NCI-H1417 (cell line): Measurements from ENCODE around the gene CD80.
A peak's percentile ranks its signal among the peaks of the same experiment; 100 is the strongest.
"Not testable (repeated sequence)": the region's sequence is repeated elsewhere in the genome, so short reads cannot be mapped to it uniquely, and the experiment has no call there.

Experiments used
- DNase-seq, 3 experiments: peaks; one replicate each; lab custom pipeline; 2025; lab: John Stamatoyannopoulos, UW

Gene CD80

DNA sequence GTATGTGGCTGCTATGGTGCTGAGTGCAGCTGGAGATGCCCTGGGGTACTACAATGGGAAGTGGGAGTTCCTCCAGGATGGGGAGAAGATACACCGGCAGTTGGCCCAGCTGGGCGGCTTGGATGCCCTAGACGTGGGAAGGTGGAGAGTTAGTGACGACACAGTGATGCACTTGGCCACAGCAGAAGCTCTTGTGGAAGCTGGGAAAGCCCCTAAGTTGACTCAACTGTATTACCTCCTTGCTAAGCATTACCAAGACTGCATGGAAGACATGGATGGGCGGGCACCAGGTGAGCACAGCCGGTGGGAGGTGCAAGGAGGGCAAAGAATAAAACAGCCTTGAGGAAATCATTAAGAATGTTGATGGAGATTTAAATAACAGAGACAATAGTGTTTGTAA lies 22.8 kb upstream of the CD80 start:
- no peak for DNase-seq

GRCh38 chr3:119580067-119580760 lies 20.8 kb upstream of the CD80 start:
- DNase-seq = no peak

- DNase-seq = peak; percentile 17 to 46 (median 45)
Observed at GRCh38 chr3:119579366-119580066, 20.1 kb upstream of the CD80 start, which contains the start of gene ADPRH. ADPRH (plus strand) TSS chr3:119579492; CDS start chr3:119582170, 2,678 bp downstream.

GRCh38 chr3:119575507-119575906 lies 16.1 kb upstream of the CD80 start:
- no peak for DNase-seq

DNA sequence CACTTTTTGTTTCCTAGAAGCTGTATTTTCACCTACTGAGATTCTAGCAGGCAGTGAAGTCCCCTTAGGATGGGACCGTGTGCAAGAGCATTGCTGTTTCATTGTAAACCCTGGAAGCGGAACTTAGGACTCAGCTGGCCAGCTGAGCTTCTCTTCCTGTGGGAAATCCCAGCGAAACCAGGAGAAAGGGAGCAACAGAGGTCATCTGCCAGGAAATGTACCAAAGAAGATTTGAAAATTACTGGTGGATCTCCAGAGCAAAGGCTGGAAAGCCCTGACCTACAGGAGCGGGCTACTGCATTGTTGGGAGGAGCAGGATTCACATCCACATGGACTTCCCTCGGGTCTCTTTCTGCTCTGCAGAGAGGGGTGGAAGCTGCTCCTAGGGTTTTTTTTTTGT lies 12.3 kb upstream of the CD80 start:
- DNase-seq = no peak

DNA sequence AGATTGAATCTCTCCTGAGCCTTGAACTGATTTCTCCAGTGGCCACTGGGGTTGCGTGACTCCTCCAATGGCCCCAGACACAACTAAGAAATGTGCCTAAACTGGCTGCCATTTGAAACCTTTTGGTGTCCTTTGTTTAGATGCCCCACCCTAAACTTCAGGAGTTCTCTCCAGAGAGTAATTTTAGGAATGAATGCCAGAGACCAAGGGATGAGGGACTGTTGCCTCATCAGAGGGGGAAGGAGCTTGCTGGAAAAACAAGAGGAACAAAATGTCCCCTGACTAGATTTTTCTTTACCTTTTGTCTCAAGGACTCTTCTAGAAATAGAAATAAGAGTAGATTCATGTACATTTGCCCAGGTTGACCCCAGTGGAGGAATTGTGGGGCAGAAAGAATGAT lies 11.8 kb upstream of the CD80 start:
- no peak for DNase-seq

DNA sequence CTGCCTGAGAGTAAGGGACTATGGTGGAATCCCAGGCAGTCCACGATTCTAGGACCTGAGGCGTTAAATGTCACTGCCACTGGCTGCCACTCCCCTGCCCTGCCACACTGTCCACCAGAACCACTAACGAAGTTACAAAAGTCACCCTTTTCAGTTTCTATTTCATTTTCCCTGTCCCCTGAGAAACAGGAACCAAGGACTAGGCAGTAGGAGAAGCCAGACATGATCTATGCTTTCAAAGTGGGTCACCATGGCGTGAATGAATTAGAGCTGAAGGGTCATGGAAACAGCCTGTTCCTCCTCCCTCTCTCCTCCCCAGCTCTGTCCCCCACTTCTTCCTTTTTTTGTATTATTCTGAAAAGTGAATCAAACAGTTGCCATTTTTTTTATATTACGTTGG lies 10.8 kb upstream of the CD80 start:
- DNase-seq = no peak

- no peak for DNase-seq
Observed at GRCh38 chr3:119569156-119569555, 9.7 kb upstream of the CD80 start.

DNA sequence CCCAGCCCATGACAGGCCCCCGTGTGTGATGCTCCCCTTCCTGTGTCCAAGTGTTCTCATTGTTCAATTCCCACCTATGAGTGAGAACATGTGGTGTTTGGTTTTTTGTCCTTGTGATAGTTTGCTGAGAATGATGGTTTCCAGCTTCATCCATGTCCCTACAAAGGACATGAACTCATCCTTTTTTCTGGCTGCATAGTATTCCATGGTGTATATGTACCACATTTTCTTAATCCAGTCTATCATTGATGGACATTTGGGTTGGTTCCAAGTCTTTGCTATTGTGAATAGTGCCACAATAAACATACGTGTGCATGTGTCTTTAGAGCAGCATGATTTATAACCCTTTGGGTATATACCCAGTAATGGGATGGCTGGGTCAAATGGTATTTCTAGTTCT lies 3.9 kb upstream of the CD80 start:
- not testable (repeated sequence) for DNase-seq

DNA sequence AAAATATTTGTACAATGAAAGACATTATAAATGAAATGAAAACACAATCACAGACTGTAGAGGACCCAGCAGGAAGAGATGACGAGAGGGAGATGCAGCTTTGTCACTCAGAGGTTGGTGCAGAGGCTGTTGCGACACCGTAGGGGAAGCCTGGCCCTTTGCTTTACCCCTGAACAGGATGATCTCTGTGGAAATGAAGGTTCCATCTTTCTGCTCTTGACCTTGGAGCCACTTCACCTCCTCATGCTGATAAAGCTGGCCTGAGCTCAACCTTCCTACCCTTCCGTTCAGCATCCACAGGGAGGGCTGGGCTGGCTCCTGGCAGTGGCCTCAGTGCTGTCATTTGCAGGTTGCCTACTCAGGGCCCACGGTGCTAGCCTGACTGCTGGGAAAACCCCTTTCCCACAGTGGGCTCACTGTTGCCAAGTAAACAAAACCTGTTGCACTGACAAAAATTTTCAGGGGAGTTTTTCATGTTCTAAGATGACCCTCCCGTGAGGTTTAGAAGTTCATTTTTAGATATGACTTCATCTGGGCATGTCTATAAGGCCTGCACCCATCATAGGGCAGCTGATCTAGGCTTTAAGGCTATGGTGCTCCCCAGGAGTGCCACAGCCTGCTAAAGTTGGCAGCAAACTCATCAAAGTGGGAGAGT lies 3.0 kb upstream of the CD80 start:
- no peak for DNase-seq

- no peak for DNase-seq
Observed at GRCh38 chr3:119560160-119560559, 746 bp upstream of the CD80 start.

DNA sequence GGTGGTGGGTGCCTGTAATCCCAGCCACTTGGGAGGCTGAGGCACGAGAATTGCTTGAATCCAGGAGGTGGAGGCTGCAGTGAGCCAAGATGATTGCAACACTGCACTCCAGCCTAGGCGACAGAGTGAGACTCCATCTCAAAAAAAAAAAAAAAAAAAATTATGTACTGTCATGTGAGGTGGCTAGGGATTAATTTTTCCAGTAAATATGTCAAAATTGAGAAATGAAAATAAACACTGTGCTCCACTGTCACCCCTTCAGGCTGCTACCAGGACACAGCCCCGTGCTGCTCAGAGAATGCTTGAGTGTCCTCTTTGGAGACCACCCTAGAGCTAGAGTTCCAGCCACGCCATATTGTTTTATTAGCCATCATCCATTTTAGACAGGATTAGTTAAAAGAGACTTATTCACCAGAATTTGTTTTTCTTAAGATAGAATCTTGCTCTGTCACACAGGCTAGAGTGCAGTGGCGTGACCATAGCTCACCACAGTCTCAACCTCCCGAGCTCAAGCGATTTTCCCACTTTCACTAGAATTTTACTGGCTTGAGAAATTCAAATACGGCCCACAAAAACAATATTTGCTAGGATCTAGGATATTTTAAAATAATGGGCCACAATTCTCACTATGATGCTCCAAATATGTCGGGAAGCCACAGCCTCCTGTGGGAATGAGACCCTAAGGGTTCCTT lies 642 bp downstream of the CD80 start:
- DNase-seq = no peak

- no peak for DNase-seq
Observed at GRCh38 chr3:119557877-119558269, 1.5 kb downstream of the CD80 start.

DNA sequence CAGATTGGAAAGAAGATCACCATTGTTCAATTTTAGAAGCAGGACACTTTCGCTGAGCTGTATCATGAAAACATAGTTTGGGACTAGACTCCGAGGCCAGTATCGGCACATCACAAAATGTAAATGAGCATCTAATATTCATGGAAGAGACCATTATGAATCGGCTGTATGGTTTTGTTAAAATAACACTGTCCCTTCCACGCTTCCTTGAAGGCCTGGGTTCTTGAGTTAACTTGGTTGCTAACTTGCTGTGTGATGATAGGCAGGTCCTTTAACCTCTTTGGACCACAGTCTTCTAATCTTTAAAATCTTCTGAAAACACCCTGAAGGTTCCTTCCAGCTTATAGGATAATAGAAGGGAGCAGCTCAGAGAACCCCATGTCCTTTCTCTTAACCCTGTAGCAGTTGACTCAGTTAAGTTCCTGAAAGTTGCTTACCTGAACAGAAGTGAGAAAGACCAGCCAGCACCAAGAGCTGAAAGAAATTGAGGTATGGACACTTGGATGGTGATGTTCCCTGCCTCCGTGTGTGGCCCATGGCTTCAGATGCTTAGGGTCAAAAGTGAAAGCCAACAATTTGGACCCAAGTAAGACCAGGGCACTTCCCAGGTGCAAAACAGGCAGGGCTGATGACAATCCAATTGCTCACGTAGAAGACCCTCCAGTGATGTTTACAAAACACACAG lies 2.1 kb downstream of the CD80 start:
- no peak for DNase-seq

GRCh38 chr3:119555929-119556328 lies 3.5 kb downstream of the CD80 start:
- DNase-seq = no peak

DNA sequence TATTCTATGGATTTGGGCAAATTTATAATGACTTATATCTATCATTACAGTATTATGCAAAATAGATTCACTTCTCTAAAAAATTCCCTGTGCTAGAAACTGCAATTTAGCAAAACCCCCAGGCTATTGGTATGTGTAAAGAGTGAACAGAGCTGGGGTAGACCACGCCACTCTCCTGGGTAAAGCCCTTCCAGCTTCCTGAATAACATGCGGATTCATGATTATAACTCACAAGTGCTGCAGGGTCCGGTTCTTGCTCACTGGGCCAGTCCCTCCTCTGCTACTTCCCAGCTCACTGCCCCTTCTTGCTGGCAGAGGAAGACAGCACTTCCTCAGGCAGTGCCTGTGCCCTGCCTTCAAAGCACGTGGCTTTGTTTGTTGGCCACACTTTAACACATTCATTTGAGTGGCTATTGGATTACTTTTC lies 4.1 kb downstream of the CD80 start:
- DNase-seq = no peak

DNA sequence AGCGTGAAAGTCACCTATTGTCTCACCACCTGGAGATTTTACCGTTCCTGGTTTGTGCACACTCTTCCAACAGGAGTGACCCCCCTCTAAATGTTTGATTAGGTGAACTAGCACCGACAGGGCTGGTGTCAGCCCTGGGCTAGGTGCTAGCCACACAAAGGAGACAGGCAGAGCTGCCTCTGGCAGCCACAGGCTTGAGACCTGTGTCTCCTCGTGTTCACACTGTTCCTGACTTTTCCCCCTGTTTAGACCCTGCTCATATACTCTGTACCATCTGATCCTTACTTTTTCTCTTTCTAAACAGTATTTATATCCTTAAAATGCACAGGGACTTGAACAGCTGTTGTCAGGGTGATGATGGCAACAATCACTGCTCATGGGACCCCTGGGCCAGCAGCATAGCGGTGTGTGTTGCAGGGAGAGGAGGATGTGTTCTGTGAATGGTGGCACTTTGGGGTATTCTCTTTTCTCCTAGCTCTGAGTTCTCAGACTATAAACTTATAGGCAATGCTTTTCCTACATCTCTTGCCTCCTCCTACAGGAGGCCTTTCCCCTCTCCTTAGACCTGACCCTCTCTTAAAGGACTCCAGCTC lies 5.5 kb downstream of the CD80 start:
- no peak for DNase-seq

DNA sequence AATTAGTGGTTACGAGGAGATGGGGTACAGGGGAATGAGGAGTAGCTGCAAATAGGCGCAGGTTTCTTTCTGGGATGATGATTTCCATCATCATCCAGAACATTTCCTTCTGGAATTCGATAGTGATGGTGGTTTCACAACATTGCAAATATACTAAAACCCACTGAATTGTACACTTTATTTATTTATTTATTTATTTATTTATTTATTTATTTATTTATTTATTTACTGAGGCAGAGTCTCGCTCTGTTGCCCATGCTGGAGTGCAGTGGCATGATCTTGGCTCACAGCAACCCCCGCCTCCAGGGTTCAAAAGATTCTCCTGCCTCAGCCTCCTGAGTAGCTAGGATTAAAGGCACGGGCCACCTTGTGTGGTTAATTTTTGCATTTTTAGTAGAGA lies 6.5 kb downstream of the CD80 start:
- DNase-seq = not testable (repeated sequence)

DNA sequence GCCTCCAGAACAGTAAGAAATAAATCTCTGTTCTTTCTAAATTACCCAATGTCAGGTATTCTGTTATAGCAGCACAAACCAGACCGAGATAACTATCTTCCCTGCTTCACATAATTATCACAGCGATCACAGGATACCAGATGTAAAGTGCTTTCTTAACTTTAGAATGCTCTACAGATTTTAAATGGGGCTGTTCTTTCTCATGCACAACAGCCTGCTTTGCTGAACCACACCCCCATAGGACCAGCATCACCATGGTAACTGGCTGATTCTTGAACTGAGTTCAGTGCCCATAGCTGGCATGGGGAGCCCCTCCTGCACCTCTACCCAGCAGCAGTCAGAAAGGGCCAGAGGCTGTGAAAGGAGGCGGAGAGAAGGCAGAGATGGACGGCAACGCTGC lies 7.8 kb downstream of the CD80 start:
- DNase-seq = no peak

- DNase-seq = no peak
Observed at GRCh38 chr3:119550192-119550910, 9.1 kb downstream of the CD80 start.

- DNase-seq = no peak
Observed at GRCh38 chr3:119548341-119548740, 11.1 kb downstream of the CD80 start.
